Osteocyte (in vitro differentiated cells): ENCODE results near the gene ZBTB11. TPM values are rescaled to one million over a fixed set of nuclear protein-coding genes. Genes with fewer than 3 reads are reported as not detected.
A peak's percentile ranks its signal among the peaks of the same experiment; 100 is the strongest.
"Not testable (repeated sequence)": the region's sequence is repeated elsewhere in the genome, so short reads cannot be mapped to it uniquely, and the experiment has no call there.

ENCODE experiments used
- DNase-seq: peaks from one replicate; pipeline ENCODE4 v3.0.0; 2021; ENCODE audit warnings: mixed read lengths; ENCODE audit not compliant: unreplicated experiment; ENCODE audit errors: extremely low spot score
- H3K27ac Mint-ChIP-seq: one replicate; pipeline ENCODE4 v1.8.0; 2021; ENCODE audit warnings: mild to moderate bottlenecking, mixed read lengths; ENCODE audit not compliant: unreplicated experiment
- H3K27me3 Mint-ChIP-seq: one replicate; pipeline ENCODE4 v1.8.0; 2021; ENCODE audit warnings: mixed read lengths; ENCODE audit not compliant: unreplicated experiment
- H3K36me3 Mint-ChIP-seq: one replicate; pipeline ENCODE4 v1.8.0; 2021; ENCODE audit warnings: mixed read lengths; ENCODE audit not compliant: unreplicated experiment
- H3K4me1 Mint-ChIP-seq: one replicate; pipeline ENCODE4 v1.8.0; 2021; ENCODE audit warnings: mixed read lengths; ENCODE audit not compliant: unreplicated experiment
- H3K4me3 Mint-ChIP-seq: one replicate; pipeline ENCODE4 v1.8.0; 2021; ENCODE audit warnings: mild to moderate bottlenecking, moderate library complexity, mixed read lengths; ENCODE audit not compliant: unreplicated experiment
- H3K9me3 Mint-ChIP-seq: one replicate; pipeline ENCODE4 v1.8.0; 2021; ENCODE audit warnings: mixed read lengths; ENCODE audit not compliant: unreplicated experiment
- total RNA-seq: library from RNA; stranded (reverse); gene quantifications from 2 replicates; pipeline ENCODE4 v1.2.1, GENCODE V29; 2021
- TF ChIP-seq, protein P1 (sequence below): fragments of 200-600 bp; sonication (generic); IDR thresholded peaks from 2 replicates; pipeline ENCODE4 v1.5.0; 2021; ENCODE audit warnings: antibody characterized with exemption, mild to moderate bottlenecking, moderate library complexity

ZBTB11 gene
- total RNA-seq, 1 donor from 2014 or later = 15.3 TPM

GRCh38 chr3:101642441-101642840, 34.5 kb downstream of the ZBTB11 start:
- H3K27me3 Mint-ChIP-seq = no peaks in the 10 kb centered on the region
- H3K27ac Mint-ChIP-seq = no peak overlapping the region
- H3K9me3 Mint-ChIP-seq = no peaks in the 10 kb centered on the region
- H3K36me3 Mint-ChIP-seq = peaks cover 5% of the 10 kb centered on the region
- H3K4me1 Mint-ChIP-seq = no peaks in the 10 kb centered on the region
- TF ChIP-seq, protein P1, sequence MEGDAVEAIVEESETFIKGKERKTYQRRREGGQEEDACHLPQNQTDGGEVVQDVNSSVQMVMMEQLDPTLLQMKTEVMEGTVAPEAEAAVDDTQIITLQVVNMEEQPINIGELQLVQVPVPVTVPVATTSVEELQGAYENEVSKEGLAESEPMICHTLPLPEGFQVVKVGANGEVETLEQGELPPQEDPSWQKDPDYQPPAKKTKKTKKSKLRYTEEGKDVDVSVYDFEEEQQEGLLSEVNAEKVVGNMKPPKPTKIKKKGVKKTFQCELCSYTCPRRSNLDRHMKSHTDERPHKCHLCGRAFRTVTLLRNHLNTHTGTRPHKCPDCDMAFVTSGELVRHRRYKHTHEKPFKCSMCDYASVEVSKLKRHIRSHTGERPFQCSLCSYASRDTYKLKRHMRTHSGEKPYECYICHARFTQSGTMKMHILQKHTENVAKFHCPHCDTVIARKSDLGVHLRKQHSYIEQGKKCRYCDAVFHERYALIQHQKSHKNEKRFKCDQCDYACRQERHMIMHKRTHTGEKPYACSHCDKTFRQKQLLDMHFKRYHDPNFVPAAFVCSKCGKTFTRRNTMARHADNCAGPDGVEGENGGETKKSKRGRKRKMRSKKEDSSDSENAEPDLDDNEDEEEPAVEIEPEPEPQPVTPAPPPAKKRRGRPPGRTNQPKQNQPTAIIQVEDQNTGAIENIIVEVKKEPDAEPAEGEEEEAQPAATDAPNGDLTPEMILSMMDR = no peak
- H3K4me3 Mint-ChIP-seq = no peak overlapping the region
- no peak for DNase-seq

- DNase-seq = peak; percentile 49
- not testable (repeated sequence) for H3K9me3 Mint-ChIP-seq, H3K27me3 Mint-ChIP-seq, H3K4me3 Mint-ChIP-seq, H3K27ac Mint-ChIP-seq, H3K36me3 Mint-ChIP-seq, H3K4me1 Mint-ChIP-seq
These were observed 35.4 kb downstream of the ZBTB11 start for GRCh38 chr3:101641397-101642115.

GRCh38 chr3:101640256-101640655, 36.7 kb downstream of the ZBTB11 start:
- Mint-ChIP-seq H3K4me3 (no peak overlapping the region), H3K9me3 (no peaks in the 10 kb centered on the region), H3K36me3 (no peaks in the 10 kb centered on the region), H3K27ac (no peak overlapping the region), H3K4me1 (no peaks in the 10 kb centered on the region), H3K27me3 (no peaks in the 10 kb centered on the region)
- TF ChIP-seq, protein P1 = no peak
- DNase-seq = no peak

- H3K27ac Mint-ChIP-seq = no peak overlapping the region
These were observed 37.5 kb downstream of the ZBTB11 start for GRCh38 chr3:101639280-101639963.

GRCh38 chr3:101638261-101638745, 38.6 kb downstream of the ZBTB11 start:
- Mint-ChIP-seq H3K27ac (no peak overlapping the region), H3K9me3 (no peaks in the 10 kb centered on the region), H3K27me3 (peaks cover 5% of the 10 kb centered on the region), H3K4me1 (no peaks in the 10 kb centered on the region), H3K36me3 (no peaks in the 10 kb centered on the region), H3K4me3 (no peak overlapping the region)
- TF ChIP-seq, protein P1 = peak; percentile 10
- peak; percentile 27 for DNase-seq

More at GRCh38 chr3:101639280-101639963, 37.5 kb downstream of the ZBTB11 start:
- DNase-seq = no peak
- H3K36me3 Mint-ChIP-seq = no peaks in the 10 kb centered on the region
- no peaks in the 10 kb centered on the region for H3K4me1 Mint-ChIP-seq
- H3K4me3 Mint-ChIP-seq = no peak overlapping the region
- peaks cover 5% of the 10 kb centered on the region for H3K27me3 Mint-ChIP-seq
- TF ChIP-seq, protein P1 = no peak
- no peaks in the 10 kb centered on the region for H3K9me3 Mint-ChIP-seq
